ENCODE results near the gene FAAH2.
A peak's percentile ranks its signal among the peaks of the same experiment; 100 is the strongest.

The FAAH2 gene

DNA sequence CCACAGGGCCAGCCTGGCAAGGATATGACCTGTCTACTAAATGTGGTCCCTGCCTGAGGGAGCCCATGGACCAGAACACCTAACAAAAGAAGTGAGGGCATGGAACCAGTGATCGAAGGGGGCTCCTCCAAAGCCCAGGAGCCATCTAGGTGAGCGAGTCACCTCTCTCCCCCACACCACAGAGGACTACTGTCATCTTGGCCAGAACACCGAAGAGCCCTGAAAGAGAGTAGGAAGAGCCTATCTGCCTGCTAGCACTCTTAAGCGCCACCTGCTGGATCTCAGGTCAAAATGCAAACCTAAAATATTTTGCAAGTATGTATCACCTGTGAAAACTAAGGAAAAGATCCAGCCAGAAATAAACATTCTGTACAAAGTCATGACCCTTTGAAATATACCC, 167.4 kb downstream of the FAAH2 start:
- DNase-seq (ENCODE audit: low read depth in 1 of 2, low spot score in 1 of 2), result peak; percentile 1 to 19
- Histone ChIP-seq H3K27me3 (ENCODE audit: insufficient read depth, poor library complexity, severe bottlenecking) (no peaks in the 10 kb centered on the region), H3K4me3 (replicated peaks; ENCODE audit: insufficient read depth, low read length) (no peak overlapping the region), H3K27ac (replicated peaks) (no peak overlapping the region)
- TF ChIP-seq GABPA (IDR thresholded peaks at IDR 0.05; ENCODE audit: low read depth) (no peak), POLR2AphosphoS5 (IDR thresholded peaks at IDR 0.05; ENCODE audit: low read depth) (no peak), CTCF (IDR thresholded peaks at IDR 0.05; ENCODE audit: insufficient read depth, low read length) (peak; percentile 12), SPI1 (IDR thresholded peaks at IDR 0.05; ENCODE audit: borderline replicate concordance, low read depth) (no peak)
- TF ChIP-seq, protein P1, sequence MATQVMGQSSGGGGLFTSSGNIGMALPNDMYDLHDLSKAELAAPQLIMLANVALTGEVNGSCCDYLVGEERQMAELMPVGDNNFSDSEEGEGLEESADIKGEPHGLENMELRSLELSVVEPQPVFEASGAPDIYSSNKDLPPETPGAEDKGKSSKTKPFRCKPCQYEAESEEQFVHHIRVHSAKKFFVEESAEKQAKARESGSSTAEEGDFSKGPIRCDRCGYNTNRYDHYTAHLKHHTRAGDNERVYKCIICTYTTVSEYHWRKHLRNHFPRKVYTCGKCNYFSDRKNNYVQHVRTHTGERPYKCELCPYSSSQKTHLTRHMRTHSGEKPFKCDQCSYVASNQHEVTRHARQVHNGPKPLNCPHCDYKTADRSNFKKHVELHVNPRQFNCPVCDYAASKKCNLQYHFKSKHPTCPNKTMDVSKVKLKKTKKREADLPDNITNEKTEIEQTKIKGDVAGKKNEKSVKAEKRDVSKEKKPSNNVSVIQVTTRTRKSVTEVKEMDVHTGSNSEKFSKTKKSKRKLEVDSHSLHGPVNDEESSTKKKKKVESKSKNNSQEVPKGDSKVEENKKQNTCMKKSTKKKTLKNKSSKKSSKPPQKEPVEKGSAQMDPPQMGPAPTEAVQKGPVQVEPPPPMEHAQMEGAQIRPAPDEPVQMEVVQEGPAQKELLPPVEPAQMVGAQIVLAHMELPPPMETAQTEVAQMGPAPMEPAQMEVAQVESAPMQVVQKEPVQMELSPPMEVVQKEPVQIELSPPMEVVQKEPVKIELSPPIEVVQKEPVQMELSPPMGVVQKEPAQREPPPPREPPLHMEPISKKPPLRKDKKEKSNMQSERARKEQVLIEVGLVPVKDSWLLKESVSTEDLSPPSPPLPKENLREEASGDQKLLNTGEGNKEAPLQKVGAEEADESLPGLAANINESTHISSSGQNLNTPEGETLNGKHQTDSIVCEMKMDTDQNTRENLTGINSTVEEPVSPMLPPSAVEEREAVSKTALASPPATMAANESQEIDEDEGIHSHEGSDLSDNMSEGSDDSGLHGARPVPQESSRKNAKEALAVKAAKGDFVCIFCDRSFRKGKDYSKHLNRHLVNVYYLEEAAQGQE (IDR thresholded peaks at IDR 0.05; ENCODE audit: insufficient replicate concordance, low read depth), result no peak

DNA sequence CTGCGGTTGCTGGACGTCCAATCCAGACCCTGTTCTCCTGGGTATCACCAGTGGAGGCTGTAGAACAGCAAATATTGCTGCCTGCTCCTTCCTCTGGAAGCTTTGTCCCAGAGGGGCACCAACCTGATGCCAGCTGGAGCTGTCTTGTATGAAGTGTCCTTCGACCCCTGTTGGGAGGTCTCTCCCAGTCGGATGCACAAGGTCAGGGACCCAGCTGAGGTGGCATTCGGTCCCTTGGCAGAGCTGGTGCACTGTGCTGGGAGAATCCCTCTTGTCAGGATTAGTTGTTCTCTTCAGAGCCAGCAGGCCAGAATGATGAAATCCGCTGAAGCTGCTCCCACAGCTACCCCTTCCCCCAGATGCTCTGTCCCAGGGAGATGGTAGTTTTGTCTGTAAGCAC, 195.0 kb downstream of the FAAH2 start:
- Histone ChIP-seq H3K4me3 (replicated peaks; ENCODE audit: insufficient read depth, low read length) (no peak overlapping the region), H3K27ac (replicated peaks) (no peak overlapping the region), H3K27me3 (ENCODE audit: insufficient read depth, poor library complexity, severe bottlenecking) (no peaks in the 10 kb centered on the region)
- TF ChIP-seq SPI1 (IDR thresholded peaks at IDR 0.05; ENCODE audit: borderline replicate concordance, low read depth) (no peak), CTCF (IDR thresholded peaks at IDR 0.05; ENCODE audit: insufficient read depth, low read length) (no peak), POLR2AphosphoS5 (IDR thresholded peaks at IDR 0.05; ENCODE audit: low read depth) (no peak), GABPA (IDR thresholded peaks at IDR 0.05; ENCODE audit: low read depth) (no peak)
- TF ChIP-seq, protein P1 (IDR thresholded peaks at IDR 0.05; ENCODE audit: insufficient replicate concordance, low read depth), result no peak
- DNase-seq (ENCODE audit: low read depth in 1 of 2, low spot score in 1 of 2), result no peak

DNA sequence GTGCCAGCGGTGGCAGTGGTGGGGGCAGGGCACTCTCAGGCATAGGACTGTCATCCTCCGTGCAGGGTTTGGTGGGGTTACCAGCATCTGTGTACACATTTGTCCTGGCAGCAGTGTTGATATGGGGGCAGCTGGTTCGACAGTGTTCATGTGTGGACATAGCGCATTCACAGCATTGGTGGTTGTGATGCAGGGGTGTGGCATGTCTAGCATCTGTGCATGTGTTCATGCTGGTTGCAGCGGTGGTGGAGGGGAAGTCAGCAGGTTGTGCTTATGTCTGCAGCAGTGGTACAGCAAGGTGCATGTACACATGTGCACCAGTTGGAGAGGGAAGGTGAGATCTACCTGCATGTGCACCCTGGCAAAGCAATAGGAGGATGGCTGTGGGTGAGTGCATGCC, 230.0 kb downstream of the FAAH2 start:
- no peaks in the 10 kb centered on the region for H3K27me3 ChIP-seq (ENCODE audit: insufficient read depth, poor library complexity, severe bottlenecking)
- no peak overlapping the region for H3K27ac ChIP-seq (replicated peaks)
- TF ChIP-seq CTCF (IDR thresholded peaks at IDR 0.05; ENCODE audit: insufficient read depth, low read length) (no peak), SPI1 (IDR thresholded peaks at IDR 0.05; ENCODE audit: borderline replicate concordance, low read depth) (no peak), GABPA (IDR thresholded peaks at IDR 0.05; ENCODE audit: low read depth) (no peak), POLR2AphosphoS5 (IDR thresholded peaks at IDR 0.05; ENCODE audit: low read depth) (no peak)
- TF ChIP-seq, protein P1 (IDR thresholded peaks at IDR 0.05; ENCODE audit: insufficient replicate concordance, low read depth), result no peak
- no peak for DNase-seq (ENCODE audit: low read depth in 1 of 2, low spot score in 1 of 2)
- no peak overlapping the region for H3K4me3 ChIP-seq (replicated peaks; ENCODE audit: insufficient read depth, low read length)
